GM18861 (cell line): ENCODE data around the gene GLOD5.

ENCODE experiments used
- ATAC-seq: cut with Tn5 transposase; IDR thresholded peaks from one replicate; pipeline ENCODE4 v1.9.1; 2021; ENCODE audit not compliant: unreplicated experiment

The GLOD5 gene

DNA sequence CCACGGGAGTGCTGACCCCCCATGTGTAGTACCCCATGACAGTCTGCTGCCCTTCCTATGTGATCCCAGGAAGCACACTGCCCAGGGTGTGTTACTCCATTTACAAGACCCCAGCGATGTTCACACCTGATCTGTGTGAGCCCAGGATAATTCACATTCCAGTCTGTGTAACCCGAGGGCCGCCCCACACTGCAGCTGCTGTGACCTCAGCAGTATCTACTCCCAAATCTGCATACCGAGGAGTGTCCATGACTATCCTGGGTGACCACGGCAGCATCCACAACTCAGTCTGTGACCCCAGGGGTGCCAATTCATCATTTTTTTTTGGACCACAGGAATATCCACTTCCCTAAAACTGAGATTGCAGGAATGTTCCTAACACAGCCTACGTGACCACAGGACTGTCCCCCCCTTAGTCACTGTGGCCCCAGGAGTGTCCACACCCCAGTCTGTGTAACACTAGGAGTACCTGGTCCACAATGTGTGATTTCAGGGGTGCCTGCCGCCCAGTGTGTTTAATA, 7.8 kb upstream of the GLOD5 start:
- ATAC-seq: no peak

DNA sequence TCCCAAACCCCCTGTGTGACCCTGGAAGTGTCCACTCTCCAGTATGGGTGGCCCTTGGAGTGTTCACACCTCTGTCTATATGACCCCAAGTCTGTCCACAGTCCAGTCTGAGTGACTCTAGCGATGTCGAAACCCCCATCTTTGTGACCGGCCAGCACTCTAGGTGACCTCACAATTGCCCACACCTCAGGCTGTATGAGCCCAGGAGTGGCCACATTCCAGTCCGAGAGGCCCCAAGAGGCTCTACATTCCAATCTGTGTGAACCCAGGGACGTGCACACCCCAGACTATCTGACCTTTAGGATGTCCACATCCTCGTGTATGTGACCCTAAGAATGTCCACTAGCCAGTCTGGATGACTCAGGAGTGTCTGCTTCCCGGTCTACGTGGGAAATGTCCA, 7.3 kb upstream of the GLOD5 start:
- ATAC-seq: no peak

DNA sequence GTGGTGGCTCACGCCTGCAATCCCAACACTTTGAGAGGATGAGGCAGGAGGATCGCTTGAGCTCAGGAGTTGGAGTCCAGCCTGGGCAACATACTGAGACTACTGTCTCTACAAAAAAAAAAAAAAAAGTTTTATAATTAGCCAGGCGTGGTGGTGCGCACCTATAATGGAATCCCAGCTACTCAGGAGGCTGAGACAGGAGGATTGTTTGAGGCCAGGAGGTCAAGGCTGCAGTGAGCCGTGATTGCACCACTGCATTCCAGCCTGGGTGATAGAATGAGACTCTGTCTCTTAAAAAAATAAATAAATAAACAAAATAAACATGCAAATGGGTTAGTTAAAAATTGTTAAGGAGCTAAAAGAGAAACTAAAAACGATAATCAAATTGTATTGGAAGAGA, 7.7 kb downstream of the GLOD5 start:
- no peak for ATAC-seq

DNA sequence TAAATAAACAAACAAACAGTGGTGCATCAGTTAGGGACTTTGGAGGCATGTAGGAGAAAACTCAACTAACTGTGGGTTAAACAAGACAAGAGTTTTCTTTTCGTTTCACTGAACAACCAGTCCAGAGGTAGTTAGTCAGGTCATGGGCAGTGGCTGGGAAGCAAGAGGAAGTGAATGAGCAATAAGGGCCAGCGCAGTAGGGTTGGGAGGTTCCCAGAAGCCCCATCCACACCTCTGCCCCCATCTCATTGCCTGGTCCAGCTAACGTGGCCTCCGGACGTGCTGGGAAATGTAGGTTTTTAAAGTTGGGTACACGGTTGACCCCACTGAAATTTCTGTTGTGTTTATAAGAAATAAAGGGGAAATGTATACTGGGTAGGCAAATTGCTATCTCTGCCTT, 8.7 kb downstream of the GLOD5 start:
- ATAC-seq: no peak

DNA sequence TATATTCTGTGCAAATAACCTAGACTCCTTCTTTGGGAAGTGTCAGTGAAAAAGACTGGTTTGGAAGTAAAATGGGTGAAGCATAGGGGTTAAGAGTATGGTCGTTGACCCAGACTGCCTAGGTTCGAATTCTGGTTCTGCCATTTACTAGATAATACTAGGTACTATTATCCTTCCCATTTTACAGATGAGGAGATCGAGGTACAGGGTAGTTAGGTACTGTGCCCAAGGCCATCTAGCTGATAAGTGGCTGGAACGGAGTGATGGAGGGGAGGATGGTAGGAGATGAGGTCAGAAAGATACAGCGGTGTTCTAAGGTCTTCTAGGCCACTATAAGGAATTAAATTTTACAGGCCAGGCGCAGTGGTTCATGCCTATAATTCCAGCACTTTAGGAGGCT, 11.1 kb downstream of the GLOD5 start:
- ATAC-seq: no peak

DNA sequence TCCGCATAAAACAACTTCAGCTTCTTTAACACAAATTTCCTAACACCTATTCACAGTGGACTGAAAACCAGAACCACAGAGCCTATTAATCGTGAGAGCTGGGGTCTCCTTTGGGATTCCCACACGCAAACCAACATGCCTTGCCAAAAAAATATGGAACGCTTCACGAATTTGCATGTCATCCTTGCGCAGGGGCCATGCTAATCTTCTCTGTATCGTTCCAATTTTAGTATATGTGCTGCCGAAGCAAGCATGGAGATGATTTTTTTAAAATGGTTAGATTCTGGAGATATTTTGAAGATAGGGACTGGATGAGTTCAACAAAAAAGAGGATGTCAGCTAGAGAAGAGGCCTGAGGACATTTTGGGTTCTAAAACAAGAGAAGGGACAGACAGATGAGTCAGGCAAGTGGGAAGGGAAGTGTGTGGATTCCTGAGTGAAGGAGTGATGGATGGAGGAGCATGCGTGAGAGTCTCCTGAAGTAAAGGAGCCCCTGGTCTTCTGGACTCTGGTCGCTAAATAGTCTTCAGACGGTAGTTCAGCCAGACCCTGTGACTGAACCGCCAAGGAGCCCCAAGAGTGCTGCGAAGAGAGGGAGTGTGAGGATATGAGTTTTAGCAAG, 15.4 kb downstream of the GLOD5 start:
- ATAC-seq: no peak

DNA sequence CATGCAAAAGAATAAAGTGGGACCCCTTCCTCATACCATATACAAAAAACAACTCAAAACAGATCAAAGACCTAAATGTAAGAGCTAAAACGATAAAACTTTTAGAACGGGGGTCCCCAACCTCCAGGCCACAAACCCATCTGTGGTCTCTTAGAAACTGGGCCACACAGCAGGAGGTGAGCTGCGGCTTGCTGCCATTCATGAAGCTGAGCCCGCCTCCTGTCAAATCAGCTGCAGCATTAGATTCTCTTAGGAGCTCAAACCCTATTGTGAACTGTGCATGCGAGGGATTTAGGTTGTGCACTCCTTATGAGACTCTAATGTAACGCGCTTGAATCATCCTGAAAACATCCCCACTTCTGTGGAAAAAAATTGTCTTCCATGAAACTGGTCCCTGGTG, 17.9 kb downstream of the GLOD5 start:
- ATAC-seq: no peak

DNA sequence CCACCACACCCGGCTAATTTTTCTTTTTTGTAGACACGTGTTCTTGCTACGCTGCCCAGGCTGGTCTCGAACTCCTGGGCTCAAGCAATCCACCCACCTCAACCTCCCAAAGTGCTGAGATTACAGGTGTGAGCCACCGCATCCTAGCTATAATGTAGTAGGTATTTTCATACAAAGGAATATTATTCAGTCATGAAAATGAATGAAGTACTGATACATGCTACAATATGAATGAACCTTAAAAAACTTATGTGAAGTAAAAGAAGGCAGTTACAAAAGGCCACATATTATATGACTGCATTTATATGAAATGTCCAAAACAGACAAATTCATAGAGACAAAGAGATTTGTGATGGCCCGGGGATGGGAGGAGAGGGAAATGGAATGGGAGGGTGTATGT, 20.2 kb downstream of the GLOD5 start:
- no peak for ATAC-seq

DNA sequence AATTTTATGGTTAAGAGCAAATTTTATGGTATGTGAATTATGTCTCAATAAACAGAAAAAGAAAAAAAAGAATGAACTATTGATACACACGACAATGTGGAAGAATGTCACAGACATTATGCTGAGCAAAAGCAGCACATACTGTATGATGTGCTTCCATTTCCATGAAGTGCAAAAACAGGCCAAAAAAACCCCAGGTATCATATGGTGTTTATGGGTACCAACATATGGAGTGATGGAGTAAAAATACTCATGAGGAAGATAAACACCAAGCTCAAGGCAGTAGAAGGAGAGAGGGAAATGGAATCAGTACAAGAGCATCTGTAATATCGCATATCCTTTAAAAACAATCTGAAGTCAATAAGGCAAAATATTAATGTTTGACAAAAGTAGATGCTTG, 20.7 kb downstream of the GLOD5 start:
- no peak for ATAC-seq

DNA sequence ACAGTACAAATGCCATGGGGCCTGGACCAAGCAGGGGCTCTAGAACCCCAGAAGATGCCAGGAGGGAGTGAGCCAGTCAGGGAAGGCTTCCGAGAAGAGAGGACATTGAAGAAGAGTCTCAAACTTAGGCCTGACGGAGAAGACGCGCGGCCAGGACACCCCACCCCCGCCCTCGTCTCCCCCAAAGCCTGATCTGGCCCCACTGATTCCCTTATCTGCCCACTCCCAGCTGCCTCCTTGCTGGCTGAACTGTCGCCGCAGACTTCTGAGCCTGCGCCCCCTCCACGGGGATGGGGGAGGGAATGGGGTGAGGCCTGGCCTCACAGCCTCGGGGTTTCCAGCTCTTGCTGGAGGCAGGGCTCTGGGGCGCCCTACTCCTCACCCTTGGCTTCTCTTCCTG, 21.2 kb downstream of the GLOD5 start:
- no peak for ATAC-seq

DNA sequence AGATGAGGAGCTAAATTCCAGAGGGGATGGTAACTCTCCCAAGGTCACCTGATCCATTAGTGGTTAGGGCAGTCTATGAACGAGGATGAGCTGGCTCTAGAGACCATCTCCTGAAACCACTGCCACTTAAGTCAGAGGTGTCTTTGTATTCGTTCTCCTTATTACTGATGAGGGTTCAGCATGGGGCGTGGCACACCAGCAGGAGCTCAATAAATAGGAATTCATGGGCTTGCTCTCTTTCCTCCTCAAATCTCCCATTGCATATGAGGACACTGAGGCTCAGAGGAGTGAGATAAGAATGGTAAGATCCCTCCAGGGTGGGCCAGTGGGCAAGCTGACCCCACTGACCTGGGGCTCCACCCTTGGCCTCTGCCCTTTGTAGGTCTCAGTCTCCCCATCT, 23.2 kb downstream of the GLOD5 start:
- no peak for ATAC-seq

DNA sequence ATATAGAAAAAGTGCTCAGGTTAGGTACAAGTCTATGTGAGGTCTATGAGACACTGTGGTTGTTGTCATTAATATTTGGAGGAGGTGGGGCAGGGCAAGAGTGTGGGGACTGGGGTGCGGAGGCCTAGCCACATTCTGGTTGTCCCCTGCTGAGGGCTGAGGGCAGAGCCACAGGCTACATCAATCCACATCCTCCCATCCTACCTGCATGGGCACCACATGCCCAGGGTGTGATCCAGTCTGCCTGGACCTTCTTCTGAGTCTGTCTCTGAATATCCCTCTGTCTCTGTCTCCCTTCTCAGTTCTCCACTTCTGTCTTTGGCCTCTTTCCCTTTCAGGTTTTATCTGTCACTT, 23.6 kb downstream of the GLOD5 start:
- no peak for ATAC-seq

DNA sequence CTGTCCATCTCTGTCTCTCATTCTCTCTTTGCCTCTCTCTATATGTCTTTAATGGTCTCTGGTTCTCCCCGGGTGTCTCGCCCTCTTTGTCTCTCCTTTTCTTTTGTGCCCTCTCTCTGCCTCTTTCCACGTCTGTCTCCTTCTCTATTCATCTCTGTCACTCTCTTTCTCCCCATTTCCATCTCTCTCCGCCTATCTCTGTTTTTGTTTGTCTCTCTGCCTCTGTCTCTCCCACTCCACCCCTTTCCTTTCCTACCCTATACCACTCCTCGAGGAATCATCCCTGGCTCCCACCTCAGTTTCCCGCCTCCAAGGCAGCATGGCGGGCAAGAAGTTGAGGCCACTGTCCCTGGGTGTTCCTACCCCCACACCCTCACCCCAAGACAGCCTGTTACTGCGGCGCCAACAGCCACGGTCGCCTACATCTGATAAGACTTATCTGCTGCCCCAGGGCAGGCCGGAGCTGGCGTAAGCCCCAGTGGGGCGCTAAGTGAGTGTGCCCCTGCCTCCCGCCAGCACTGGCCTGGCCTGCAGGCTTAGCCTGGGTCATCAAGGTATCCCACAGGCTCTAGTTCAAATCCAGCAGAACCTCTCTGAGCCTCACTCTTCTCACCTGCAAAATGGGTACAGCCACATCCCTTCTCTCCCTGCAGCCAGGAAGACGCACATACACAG, 24.1 kb downstream of the GLOD5 start:
- ATAC-seq: no peak

DNA sequence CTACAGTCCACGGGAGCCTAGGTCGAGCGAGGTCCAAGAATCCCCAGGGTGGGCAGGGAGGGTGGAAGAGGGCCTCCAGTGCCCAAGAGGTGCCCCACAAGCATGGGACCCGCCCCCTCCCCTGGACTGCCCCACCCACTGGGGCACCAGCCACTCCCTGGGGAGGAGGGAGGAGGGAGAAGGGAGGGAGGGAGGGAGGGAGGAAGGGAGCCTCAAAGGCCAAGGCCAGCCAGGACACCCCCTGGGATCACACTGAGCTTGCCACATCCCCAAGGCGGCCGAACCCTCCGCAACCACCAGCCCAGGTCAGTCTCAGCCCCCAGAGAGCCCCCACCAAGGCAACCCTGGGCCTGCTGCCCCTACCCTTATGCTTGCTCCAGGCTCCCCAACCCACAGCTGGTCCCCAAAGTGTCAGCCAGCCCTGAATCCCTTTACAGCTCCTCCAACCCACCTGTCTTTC, 24.8 kb downstream of the GLOD5 start, which contains the start of gene GATA1:
Gene GATA1 (plus strand): TSS at position 250 of the 460 bp plus-strand sequence. CDS start 4,520 bp downstream, outside the sequence.
- ATAC-seq: no peak

DNA sequence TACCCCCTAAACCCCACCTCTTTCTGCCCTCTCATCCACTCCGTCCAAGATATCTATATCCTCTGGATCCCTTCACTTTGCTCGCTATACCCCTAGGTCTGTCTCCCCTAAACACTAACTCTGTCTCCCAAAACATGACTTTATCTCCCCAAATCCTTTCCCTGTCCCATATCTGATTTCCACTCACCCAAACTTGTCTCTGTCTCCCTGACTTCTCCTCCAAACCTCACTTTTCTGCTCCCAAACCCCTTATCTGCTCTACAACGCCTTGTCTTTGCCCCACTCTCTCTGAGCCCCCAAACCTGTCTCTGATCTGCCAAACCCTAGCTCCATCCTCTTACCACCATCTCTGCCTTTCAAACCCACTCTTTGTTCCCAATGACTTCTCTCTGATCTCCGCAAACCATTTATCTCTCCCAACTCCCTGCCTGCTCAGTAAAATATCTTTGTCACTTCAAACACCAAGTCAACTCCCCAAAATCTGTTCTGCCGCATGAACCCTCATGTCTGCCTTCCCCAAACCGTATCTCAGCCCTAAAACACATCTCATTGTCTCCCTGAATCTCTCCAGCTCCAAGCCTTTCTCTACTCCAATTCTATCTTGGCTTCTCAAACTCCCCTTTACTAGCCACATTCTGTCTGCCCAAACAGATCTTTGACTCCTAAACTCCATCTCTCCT, 25.4 kb downstream of the GLOD5 start:
- ATAC-seq: no peak

DNA sequence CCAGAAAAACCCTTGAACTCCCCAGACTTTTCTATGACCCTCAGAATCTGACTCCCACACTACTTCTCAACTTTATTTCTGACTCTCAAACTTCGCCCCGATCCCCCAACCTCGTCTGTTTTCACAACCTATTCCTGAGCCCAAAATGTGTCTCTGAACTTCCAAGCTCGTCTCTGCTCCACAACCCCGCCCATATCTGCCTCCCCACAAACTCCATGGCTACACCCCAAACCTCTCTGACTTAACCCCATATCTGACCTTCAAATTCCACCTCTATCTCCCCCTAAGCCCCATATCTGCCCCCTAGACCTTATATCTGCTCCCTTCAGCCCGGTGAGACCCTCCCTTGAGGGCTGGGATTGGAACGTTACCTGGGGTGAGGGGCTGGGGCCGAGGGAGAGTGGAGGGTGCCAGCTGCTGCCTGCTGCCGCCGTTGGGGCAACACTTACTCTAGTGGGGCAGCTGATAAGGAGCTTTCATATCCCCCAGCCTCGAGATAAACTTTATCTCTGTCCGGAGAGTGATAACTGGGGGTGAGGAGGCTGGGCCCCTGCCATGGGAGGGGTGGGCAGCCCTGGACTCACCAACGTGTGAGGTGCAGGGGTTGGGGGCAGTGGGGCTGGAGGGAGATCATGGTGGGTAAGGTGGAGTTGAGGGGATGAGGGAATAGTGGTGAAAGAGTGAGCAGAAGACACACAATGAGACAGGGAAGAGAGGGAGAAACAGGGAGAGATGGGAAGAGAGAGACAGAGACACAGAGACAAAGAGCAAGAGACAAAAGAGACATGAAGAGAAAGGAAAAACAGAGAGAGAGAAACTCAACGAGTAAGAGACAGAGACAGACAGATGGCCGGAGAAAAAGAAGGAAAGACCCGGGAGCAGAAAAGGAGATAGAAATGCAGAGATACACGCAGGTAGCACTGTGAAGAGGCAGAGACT, 26.2 kb downstream of the GLOD5 start:
- no peak for ATAC-seq

DNA sequence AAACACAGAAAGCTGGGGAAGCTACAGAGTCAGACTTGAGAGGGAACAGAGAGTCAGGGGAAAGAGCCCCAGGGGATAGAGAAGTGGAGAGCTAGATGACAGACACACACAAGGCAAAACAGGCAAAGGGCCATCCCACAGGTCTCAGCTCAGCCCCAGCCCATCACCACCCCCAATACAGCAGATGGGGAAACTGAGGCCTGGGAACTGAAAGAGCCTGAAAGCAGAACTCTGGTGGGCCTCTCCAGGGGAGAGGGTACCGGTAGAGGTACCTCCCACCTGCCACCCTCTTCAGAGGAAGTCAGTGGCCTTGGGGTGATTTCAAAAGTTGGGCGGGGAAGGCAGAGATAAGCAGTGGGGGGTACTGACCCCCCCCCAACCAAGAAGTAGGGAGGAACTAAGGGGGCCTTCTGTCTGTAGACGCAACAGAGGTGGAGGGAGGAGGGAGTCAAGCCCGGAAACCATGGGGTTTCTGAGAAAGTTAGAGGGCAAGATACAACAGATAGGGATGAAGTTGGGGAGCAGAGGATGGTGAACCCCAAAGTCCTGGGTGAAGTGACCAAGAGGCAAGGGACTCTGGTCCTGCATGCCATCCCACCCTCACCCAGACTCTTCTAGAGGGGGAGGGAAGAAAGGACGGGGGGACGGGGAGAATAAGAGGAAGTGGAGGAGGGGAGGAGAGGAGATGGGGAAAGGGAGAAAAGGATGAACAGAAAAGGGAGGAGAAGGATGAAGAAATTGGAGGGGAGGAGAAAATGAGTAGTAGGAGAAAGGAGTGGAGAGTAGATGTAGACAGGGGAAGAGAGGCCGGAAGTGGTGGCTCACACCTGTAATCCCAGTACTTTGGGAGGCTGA, 28.0 kb downstream of the GLOD5 start:
- no peak for ATAC-seq

DNA sequence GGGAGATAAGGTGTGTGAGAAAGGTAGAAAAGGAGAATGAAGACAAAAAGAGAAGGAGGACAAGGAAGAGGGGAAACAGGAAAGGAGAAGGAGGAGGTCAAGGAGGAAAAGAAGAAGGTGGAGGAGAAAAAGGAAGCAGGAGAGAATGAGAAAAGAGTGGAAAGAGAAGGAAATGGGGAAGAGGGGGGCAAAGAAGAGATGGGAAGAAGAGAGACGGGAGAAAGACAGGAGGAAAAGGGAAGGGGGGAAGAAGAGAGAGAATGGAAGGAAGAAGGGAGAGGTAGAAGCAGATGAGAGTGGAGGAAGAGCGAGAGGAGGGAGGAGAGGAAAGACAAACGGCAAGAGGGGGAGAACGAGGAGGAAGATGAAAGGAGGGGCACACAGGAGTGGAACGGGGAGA, 28.9 kb downstream of the GLOD5 start:
- ATAC-seq: no peak

DNA sequence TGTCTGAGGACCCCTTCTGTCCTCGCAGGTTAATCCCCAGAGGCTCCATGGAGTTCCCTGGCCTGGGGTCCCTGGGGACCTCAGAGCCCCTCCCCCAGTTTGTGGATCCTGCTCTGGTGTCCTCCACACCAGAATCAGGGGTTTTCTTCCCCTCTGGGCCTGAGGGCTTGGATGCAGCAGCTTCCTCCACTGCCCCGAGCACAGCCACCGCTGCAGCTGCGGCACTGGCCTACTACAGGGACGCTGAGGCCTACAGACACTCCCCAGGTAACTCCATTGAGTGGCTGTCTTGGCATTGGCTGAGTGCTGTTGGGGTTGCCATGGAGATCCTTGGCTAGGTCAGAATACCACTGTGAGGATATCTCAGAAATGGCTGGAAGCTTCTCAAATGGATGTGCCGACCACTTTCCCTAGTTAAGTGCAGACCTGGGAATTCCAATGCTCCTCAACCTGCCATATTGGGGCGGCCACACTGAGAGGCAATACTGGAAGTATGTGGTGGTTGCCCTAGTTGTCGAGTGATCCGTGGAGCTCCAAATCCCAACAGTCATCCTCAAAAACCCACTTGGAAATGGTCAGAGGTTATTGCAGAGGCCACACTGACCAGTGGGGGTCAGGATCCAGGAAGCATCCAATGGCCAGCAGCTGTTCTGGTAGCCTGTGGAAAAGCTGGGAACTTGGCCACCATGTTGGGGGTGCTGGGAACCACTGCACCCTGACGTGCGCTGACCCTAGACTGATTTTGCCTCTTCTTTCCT, 29.7 kb downstream of the GLOD5 start:
- ATAC-seq: no peak
